Measurements from ENCODE around the gene PCDH9. TPM values are rescaled to one million over a fixed set of nuclear protein-coding genes. Genes with fewer than 3 reads are reported as not detected.

The PCDH9 gene
- total RNA-seq, 1 donor from 2014 or later = 5.1 TPM

DNA sequence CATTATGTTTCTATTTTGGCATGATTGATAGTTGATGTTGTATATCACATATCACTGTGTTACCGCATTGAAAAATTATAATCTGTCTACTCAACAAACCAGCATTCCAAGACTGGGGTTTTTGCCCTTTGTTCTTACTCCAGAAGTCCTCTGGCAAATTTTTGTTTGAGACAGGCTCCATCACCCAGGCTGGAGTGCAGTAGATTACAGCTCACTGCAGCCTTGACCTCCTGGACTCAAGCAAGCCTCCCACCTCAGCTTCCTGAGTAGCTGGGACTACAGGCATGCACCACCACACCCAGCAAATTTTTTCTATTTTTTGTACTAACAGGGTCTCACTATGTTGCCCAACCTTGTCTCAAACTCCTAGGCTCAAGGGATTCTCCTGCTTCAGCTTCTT is 741.0 kb downstream of the PCDH9 start:
- intact Hi-C loops (cut with DNase I) = no loop called here
- no peak overlapping the region for H3K4me3 ChIP-seq
- H3K9me3 ChIP-seq = no peaks in the 10 kb centered on the region
- DNase-seq = no peak
- no peaks in the 10 kb centered on the region for H3K27me3 ChIP-seq
- ATAC-seq = no peak
- TF ChIP-seq, protein P1, sequence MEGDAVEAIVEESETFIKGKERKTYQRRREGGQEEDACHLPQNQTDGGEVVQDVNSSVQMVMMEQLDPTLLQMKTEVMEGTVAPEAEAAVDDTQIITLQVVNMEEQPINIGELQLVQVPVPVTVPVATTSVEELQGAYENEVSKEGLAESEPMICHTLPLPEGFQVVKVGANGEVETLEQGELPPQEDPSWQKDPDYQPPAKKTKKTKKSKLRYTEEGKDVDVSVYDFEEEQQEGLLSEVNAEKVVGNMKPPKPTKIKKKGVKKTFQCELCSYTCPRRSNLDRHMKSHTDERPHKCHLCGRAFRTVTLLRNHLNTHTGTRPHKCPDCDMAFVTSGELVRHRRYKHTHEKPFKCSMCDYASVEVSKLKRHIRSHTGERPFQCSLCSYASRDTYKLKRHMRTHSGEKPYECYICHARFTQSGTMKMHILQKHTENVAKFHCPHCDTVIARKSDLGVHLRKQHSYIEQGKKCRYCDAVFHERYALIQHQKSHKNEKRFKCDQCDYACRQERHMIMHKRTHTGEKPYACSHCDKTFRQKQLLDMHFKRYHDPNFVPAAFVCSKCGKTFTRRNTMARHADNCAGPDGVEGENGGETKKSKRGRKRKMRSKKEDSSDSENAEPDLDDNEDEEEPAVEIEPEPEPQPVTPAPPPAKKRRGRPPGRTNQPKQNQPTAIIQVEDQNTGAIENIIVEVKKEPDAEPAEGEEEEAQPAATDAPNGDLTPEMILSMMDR (IDR thresholded peaks at IDR 0.05) = no peak
- H3K36me3 ChIP-seq = no peaks in the 10 kb centered on the region
- no peak overlapping the region for H3K27ac ChIP-seq
- no peaks in the 10 kb centered on the region for H3K4me1 ChIP-seq

DNA sequence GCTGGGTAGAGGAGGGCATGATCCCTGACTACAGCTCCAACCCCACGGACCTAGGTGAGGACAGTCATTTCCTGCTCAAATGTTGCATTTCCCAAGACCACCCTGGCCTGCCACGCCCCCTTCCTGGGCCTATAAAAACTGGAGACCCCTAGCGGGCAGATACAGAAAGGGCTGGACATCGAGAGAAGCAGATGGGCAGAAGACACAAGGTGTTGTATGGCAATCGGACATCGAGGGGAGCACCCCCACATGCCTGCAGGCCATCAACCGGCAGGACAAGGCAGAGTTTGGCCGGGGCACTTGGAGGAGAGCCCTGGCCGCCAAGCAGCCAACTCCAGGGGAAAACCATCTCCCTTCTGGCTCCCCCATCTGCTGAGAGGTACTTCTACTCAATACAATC is 746.4 kb downstream of the PCDH9 start:
- ATAC-seq = no peak
- no peak for DNase-seq
- intact Hi-C loops (cut with DNase I) = no loop called here

DNA sequence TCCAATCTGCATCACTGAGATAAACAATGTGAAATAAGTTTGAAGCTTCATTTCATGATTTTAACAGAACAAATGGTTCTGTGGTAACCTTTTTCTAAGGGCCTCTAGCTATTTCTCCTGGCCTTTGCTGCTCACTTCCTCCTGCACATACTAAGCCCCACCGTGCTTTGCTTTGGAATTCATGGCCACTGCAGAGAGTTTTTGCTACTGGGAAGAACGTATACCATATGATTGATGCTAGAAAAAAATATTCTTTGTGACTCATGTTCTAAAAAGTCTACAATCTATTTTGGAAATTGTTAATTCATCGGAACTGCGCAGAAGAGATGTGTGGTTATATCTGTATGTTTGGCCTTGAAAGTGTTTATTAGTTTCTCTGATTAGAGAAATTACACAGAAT is 747.3 kb downstream of the PCDH9 start:
- H3K9me3 ChIP-seq = no peaks in the 10 kb centered on the region
- H3K4me3 ChIP-seq = no peak overlapping the region
- H3K27me3 ChIP-seq = no peaks in the 10 kb centered on the region
- H3K27ac ChIP-seq = no peak overlapping the region
- ATAC-seq (no peak), DNase-seq (no peak)
- H3K4me1 ChIP-seq = no peaks in the 10 kb centered on the region
- intact Hi-C loops (cut with DNase I) = no loop called here
- TF ChIP-seq, protein P1 (IDR thresholded peaks at IDR 0.05) = no peak
- H3K36me3 ChIP-seq = no peaks in the 10 kb centered on the region

More for the DNA sequence above, 746.4 kb downstream of the PCDH9 start:
- no peak overlapping the region for H3K27ac ChIP-seq
- H3K27me3 ChIP-seq = no peaks in the 10 kb centered on the region
- no peaks in the 10 kb centered on the region for H3K4me1 ChIP-seq
- TF ChIP-seq, protein P1 (IDR thresholded peaks at IDR 0.05) = no peak
- no peaks in the 10 kb centered on the region for H3K9me3 ChIP-seq
- H3K36me3 ChIP-seq = no peaks in the 10 kb centered on the region
- H3K4me3 ChIP-seq = no peak overlapping the region

DNA sequence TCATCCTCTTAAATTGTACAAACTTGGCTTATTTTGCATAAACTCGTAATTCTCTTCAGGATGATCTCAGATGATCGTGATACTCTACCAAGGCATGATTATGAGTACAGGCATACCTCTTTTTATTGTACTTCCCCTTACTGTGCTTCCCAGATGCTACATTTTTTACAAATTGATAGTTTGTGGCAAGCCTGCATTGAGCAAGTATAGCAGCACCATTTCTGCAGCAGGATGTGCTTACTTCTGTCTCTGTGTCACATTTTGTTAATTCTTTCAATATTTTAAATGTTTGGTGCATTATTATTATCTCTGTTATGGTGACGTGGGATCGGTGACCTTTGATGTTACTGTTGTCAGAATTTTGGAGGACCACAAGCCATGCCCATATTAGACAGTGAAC is 752.3 kb downstream of the PCDH9 start:
- intact Hi-C loops (cut with DNase I) = no loop called here
- no peak for ATAC-seq
- no peaks in the 10 kb centered on the region for H3K4me1 ChIP-seq
- DNase-seq = no peak
- no peaks in the 10 kb centered on the region for H3K36me3 ChIP-seq
- TF ChIP-seq, protein P1 (IDR thresholded peaks at IDR 0.05) = no peak
- no peaks in the 10 kb centered on the region for H3K9me3 ChIP-seq
- H3K27me3 ChIP-seq = no peaks in the 10 kb centered on the region
- no peak overlapping the region for H3K27ac ChIP-seq
- H3K4me3 ChIP-seq = no peak overlapping the region

DNA sequence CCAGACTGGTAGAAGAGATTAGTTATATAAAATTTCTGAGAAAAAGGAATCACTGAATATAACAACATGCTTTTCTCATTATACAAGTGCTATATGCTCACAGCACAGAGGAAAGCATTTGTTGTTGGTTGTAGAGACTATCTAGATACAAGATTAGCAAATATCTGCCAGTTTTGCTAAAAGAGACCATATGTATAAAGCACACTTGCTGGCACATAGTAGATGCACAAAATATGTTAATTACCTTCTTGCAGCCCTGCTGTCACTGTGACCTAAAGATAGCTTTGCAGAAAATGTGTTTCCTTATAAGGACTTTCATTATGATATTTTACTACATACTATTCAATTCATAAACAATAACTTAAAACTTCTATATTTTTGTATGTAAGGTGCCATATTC is 755.1 kb downstream of the PCDH9 start:
- ATAC-seq (no peak), DNase-seq (no peak)
- Histone ChIP-seq H3K27ac (no peak overlapping the region), H3K27me3 (no peaks in the 10 kb centered on the region), H3K9me3 (no peaks in the 10 kb centered on the region), H3K36me3 (no peaks in the 10 kb centered on the region), H3K4me1 (no peaks in the 10 kb centered on the region), H3K4me3 (no peak overlapping the region)
- intact Hi-C loops (cut with DNase I) = no loop called here
- TF ChIP-seq, protein P1 (IDR thresholded peaks at IDR 0.05) = no peak

DNA sequence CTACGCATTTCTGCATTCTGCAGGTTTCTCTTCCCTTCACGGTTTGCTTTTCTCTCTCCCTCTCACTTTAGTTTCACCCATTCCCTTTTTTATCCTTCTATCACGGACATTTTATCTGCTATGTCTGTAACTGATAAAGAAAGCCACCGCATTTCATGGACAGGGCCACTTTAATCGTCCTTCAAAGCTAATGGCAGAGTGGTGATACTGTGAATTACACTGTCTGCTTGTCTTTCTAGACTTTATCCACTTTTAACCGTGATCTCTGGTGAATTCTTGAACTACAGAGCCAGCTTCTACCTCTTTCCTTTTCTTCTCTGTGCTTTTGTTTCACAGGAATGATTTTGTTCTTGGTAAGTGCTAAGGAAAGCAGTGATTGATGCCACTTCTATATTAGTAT is 760.4 kb downstream of the PCDH9 start:
- no peaks in the 10 kb centered on the region for H3K9me3 ChIP-seq
- H3K4me3 ChIP-seq = no peak overlapping the region
- H3K27me3 ChIP-seq = no peaks in the 10 kb centered on the region
- H3K36me3 ChIP-seq = no peaks in the 10 kb centered on the region
- no peak overlapping the region for H3K27ac ChIP-seq
- DNase-seq (no peak), ATAC-seq (no peak)
- H3K4me1 ChIP-seq = no peaks in the 10 kb centered on the region
- TF ChIP-seq, protein P1 (IDR thresholded peaks at IDR 0.05) = no peak
- intact Hi-C loops (cut with DNase I) = no loop called here
